ENCODE results near the gene ECSCR.

- TF ChIP-seq ARNTL (CRISPR knock-in tag; IDR thresholded peaks at IDR 0.05; ENCODE audit: borderline replicate concordance, low read depth) (no peak), OSR1 (CRISPR knock-in tag; IDR thresholded peaks at IDR 0.05) (no peak), ZNF8 (CRISPR knock-in tag; IDR thresholded peaks at IDR 0.05) (no peak), RARB (CRISPR knock-in tag; IDR thresholded peaks at IDR 0.05) (no peak)
These were observed 31.7 kb upstream of the ECSCR start for GRCh38 chr5:139494256-139494655.
